ENCODE data around the gene RNASE7. TPM values are rescaled to one million over a fixed set of nuclear protein-coding genes. Genes with fewer than 3 reads are reported as not detected.

Gene RNASE7
- total RNA-seq, 1 donor from 2014 or later = 0.13 TPM

DNA sequence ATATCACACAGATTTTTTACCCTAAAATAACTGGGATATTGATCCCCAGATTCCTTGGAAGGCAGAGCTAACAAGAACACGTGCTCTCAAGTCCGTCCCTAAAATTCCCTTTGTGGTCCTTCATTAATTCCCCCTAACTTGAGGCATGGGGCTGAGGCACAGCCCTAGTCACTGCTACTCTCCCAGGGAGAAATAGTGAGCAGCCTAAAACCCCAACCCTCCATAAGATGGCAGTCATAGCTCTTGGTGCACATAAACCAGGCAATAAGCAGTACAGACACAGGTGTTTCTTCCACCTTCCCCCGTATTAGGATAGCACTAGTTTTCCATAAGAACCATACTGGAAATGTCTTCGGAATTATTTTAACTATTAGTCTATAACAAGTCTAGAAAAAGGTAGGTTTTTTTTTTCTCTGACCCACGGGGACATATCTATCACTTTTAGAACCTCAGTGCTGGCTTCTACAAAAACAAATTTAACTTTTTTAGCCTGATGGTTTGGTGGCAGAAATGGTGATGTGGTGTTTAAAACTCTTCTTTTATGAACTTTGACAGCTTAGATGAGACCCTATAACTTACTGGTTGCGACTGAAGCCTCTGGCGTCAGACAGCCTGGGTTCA lies 24.8 kb downstream of the RNASE7 start:
- no peak for DNase-seq (ENCODE audit: low spot score)
- ATAC-seq = no peak

DNA sequence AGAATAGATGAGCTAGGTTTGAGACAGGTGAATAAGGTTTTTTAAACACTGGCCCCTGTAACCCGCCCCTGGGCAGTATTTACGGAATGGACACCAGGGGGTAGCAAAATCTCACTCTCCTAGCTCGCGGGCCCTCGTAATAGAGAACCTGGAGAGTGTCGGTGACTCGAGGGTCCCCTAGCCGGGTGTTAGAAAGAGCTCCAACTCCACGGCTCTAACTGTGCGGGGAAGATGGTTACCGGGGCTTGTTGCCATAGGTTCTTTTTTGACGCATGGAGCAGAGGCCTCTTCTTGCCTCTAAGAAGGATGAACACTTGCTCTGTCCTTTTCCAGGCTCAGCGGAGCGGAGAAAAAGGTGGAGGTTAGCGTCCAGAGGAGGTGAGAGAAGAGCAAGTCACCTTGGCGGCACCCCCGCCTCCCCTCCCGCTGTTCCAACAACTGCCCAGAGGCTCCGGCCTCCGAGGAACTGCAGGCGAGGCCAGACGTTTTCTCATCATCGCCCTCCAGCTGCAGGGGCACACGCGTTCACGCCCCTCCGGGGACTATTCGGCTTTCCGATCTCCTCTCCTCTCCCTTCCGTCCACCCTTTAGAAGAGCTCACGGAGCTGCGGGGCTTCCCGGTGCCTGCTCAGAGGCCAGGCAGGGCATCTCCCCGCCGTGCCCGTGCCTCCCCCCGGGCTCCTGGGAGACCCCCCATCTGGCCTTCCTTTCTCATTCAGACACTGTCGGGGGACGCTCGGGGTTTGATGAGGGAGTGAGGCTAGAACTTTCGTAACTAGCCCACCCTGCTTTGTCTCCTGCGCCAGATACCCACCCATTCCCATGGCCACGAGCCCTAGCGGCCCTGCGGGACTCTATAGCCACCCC lies 26.6 kb downstream of the RNASE7 start:
- DNase-seq (ENCODE audit: low spot score) (no peak), ATAC-seq (peak; percentile 24)

GRCh38 chr14:21069388-21070082 lies 27.4 kb downstream of the RNASE7 start:
- DNase-seq (ENCODE audit: low spot score) = no peak
- no peak for ATAC-seq

- DNase-seq (ENCODE audit: low spot score) = peak; percentile 77
- ATAC-seq = peak; percentile 73
Observed at GRCh38 chr14:21070083-21070609, 28.0 kb downstream of the RNASE7 start, which contains the start of gene ARHGEF40. Gene ARHGEF40, plus strand, starts transcription at chr14:21070304. Its CDS starts 93 bp downstream, at chr14:21070397.

- ATAC-seq (peak; percentile 36), DNase-seq (ENCODE audit: low spot score) (no peak)
Observed at GRCh38 chr14:21070610-21071224, 28.6 kb downstream of the RNASE7 start.

DNA sequence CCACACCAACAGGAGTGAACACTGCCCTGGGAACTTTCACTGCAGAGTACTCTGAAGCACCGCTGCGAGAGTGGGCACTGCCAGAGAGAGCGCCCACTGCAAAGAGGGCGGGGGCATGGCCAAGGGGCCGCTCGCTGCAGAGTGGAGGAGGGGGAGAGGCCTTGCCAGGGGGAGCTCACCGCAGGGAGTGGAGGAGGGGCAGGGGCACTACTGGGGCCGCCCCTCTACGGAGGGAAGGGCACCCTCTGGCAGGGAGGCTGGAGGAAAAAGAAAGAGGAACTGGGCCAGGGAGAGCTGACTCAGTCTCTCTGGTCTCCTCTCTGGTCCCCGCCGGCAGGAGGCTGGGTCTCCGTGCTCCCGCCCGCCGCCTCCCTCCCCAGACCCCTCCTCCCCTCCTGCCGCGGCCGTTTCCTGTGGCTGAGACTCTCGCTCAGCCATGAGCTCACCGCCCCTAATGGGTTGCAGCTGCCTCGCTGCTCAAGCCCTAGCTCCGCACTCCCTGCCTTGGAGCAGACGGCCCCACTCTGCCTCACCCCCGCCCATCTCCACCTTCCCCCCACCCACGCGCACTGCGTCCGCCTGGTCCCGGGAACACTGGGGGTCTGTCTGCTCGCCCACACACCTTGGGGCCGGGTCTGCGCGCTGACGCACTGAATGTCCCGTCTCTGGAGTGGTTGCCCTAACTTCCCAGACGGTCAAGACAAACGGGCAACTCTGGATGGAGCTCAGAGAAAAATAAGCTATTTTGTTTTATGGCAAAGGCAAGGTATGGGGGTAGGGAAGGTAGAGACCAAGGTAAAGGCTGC lies 29.3 kb downstream of the RNASE7 start:
- ATAC-seq (peak; percentile 36), DNase-seq (ENCODE audit: low spot score) (no peak)

DNA sequence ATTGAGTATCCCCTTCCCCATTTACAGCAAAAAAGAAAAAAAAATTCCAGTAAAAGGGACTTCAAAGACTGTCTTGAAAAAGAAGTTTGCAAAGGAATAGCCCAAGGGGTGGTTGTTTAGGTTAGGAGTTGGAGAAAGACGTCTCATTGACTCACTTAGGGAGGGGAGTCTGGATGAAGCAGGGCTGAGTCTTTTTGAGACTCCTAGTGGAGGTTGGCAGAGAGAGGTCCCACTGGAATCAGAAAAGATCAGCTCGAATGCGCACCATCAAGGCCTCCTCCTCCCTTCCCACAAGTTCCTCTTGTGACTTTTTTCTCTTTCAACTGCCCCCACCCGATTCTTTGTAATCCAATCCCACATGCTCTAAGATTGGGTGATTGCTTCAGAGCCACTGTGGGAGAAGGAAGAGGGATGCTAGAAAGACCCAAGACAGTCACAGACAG lies 29.9 kb downstream of the RNASE7 start:
- no peak for DNase-seq (ENCODE audit: low spot score)
- no peak for ATAC-seq

DNA sequence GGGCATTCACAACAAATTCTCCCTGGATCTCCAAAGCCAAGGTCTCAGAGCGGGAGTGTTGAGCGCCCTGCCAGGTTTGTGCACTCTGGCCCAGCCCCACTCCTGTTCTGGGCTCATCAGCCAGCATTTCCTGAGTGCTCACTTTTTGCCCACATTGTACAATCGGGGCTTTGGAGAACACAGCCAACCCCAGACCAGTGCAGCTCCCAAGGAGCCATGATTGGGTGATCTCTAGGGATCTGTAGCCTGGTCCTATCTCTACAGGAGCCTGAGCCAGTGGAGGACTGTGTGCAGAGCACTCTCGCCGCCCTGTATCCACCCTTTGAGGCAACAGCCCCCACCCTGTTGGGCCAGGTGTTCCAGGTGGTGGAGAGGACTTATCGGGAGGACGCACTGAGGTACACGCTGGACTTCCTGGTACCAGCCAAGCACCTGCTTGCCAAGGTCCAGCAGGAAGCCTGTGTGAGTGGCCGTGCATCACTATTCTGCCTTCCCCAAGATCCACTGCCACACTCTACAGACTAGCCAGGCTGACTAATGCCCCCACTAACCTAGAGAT lies 30.7 kb downstream of the RNASE7 start:
- ATAC-seq (no peak), DNase-seq (ENCODE audit: low spot score) (no peak)

DNA sequence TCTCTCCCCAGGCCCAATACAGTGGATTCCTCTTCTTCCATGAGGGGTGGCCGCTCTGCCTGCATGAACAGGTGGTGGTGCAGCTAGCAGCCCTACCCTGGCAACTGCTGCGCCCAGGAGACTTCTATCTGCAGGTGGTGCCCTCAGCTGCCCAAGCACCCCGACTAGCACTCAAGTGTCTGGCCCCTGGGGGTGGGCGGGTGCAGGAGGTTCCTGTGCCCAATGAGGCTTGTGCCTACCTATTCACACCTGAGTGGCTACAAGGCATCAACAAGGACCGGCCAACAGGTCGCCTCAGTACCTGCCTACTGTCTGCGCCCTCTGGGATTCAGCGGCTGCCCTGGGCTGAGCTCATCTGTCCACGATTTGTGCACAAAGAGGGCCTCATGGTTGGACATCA lies 31.8 kb downstream of the RNASE7 start:
- DNase-seq (ENCODE audit: low spot score) (no peak), ATAC-seq (no peak)

GRCh38 chr14:21074398-21075272 lies 32.5 kb downstream of the RNASE7 start:
- ATAC-seq (no peak), DNase-seq (ENCODE audit: low spot score) (no peak)

GRCh38 chr14:21075719-21076437 lies 33.7 kb downstream of the RNASE7 start:
- ATAC-seq = no peak

DNA sequence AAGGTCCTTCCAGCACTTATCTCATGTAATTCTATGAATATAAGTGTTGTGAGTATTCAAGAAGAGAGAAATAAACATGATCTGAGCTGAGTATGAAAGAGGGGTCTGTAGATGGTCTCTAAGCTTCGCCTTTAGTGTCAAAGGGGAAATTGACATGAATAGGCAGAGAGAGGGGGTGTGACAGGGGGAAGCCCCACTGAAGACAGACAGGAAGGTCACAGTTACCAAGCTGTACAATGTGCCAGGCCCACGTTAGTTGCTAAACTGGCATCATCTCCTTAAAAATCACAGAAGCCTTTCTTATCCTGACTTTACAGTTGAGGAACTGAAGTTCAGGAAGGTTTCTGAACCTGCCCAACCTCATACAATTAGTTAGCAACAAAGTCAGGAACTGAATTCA lies 35.5 kb downstream of the RNASE7 start:
- ATAC-seq (no peak), DNase-seq (ENCODE audit: low spot score) (no peak)

More at GRCh38 chr14:21075719-21076437, 33.7 kb downstream of the RNASE7 start:
- DNase-seq (ENCODE audit: low spot score) = no peak

- ATAC-seq (no peak), DNase-seq (ENCODE audit: low spot score) (no peak)
Observed at GRCh38 chr14:21078287-21078686, 36.1 kb downstream of the RNASE7 start.

DNA sequence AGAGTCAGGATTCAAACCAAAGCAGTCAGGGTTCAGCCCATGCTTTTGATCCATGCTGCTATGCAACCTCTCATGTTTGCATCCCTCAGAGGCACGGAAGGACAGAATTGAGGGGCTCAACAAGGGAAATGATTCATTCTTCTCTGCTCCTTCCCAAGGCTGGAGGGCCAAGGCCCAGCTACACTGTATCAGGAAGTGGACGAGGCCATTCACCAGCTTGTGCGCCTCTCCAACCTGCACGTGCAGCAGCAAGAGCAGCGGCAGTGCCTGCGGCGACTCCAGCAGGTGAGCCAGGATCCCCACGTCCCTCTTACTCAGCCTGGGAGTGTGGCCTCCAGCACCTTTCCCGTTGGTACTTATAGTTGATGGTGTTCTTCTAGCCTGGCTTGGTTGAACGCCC lies 36.6 kb downstream of the RNASE7 start:
- no peak for DNase-seq (ENCODE audit: low spot score)
- ATAC-seq = no peak

DNA sequence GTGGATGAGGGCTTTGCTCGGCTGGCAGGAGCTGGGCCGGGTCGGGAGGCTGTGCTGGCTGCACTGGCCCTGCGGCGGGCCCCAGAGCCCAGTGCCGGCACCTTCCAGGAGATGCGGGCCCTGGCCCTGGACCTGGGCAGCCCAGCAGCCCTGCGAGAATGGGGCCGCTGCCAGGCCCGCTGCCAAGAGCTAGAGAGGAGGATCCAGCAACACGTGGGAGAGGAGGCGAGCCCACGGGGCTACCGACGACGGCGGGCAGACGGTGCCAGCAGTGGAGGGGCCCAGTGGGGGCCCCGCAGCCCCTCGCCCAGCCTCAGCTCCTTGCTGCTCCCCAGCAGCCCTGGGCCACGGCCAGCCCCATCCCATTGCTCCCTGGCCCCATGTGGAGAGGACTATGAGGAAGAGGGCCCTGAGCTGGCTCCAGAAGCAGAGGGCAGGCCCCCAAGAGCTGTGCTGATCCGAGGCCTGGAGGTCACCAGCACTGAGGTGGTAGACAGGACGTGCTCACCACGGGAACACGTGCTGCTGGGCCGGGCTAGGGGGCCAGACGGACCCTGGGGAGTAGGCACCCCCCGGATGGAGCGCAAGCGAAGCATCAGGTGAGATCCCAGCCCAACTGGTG lies 39.5 kb downstream of the RNASE7 start:
- no peak for DNase-seq (ENCODE audit: low spot score)
- no peak for ATAC-seq

GRCh38 chr14:21083565-21084325 lies 41.6 kb downstream of the RNASE7 start:
- no peak for DNase-seq (ENCODE audit: low spot score)
- peak; percentile 58 for ATAC-seq

- ATAC-seq (no peak), DNase-seq (ENCODE audit: low spot score) (no peak)
Observed at GRCh38 chr14:21084396-21084795, 42.2 kb downstream of the RNASE7 start.

Data from left lobe of liver (tissue), 2 donors.